Activated B cell treated with CpG ODN at 0.5 μM for 24 hours (primary cell): ENCODE data around the gene OMP. TPM values are rescaled to one million over a fixed set of nuclear protein-coding genes. Genes with fewer than 3 reads are reported as not detected.

Experiments
- ATAC-seq: fragments of 200-7000 bp; cut with Tn5 transposase; one replicate; pipeline ENCODE4 v1.10.0; 2021; ENCODE audit warnings: low read depth, mild to moderate bottlenecking, moderate library complexity
- CTCF ChIA-PET: fragments of 350-600 bp; sonication (Branson Sonifier 250); formaldehyde crosslinking; loops from one replicate; lab custom pipeline; 2021; ENCODE audit warnings: antibody characterized with exemption; lab: Charles Lee
- POLR2A ChIA-PET: fragments of 350-600 bp; sonication (Branson Sonifier 250); formaldehyde crosslinking; loops from one replicate; lab custom pipeline; 2021; ENCODE audit warnings: antibody characterized with exemption; lab: Charles Lee
- DNase-seq: peaks from one replicate; pipeline ENCODE4 v3.0.0; 2022
- H3K27ac Mint-ChIP-seq: one replicate; pipeline ENCODE4 v1.8.0; 2020; ENCODE audit warnings: mixed read lengths
- H3K27me3 Mint-ChIP-seq: one replicate; pipeline ENCODE4 v1.8.0; 2021; ENCODE audit warnings: mixed read lengths
- H3K36me3 Mint-ChIP-seq: one replicate; pipeline ENCODE4 v1.8.0; 2021; ENCODE audit warnings: low read depth, mixed read lengths
- H3K4me1 Mint-ChIP-seq: one replicate; pipeline ENCODE4 v1.8.0; 2021; ENCODE audit warnings: mixed read lengths
- H3K4me3 Mint-ChIP-seq: one replicate; pipeline ENCODE4 v1.8.0; 2020; ENCODE audit warnings: mild to moderate bottlenecking, mixed read lengths
- H3K9me3 Mint-ChIP-seq: one replicate; pipeline ENCODE4 v1.8.0; 2020; ENCODE audit warnings: mixed read lengths
- CTCF ChIP-seq: fragments of 200-600 bp; IDR thresholded peaks from one replicate; pipeline ENCODE4 v1.8.0; 2022; ENCODE audit warnings: antibody characterized with exemption, mild to moderate bottlenecking
- intact Hi-C: fragments of 100-400 bp; cut with micrococcal nuclease; formaldehyde crosslinking; loops from one replicate; pipeline ENCODE4 v1.15.1; 2024
- total RNA-seq: library from RNA; stranded (reverse); gene quantifications from 2 replicates; pipeline ENCODE4 v1.2.3, GENCODE V29; 2022

The OMP gene
- total RNA-seq, 1 donor from 2014 or later: not detected

GRCh38 chr11:77086521-77087472 lies 15.8 kb upstream of the OMP start:
- H3K9me3 Mint-ChIP-seq: no peaks in the 10 kb centered on the region
- no peak for DNase-seq
- peaks cover 7% of the 10 kb centered on the region for H3K4me1 Mint-ChIP-seq
- no peaks in the 10 kb centered on the region for H3K36me3 Mint-ChIP-seq
- CTCF ChIA-PET: no interaction called here
- no peak for ATAC-seq
- no peak for TF ChIP-seq CTCF
- H3K27ac Mint-ChIP-seq: no peak overlapping the region
- POLR2A ChIA-PET: no interaction called here
- H3K27me3 Mint-ChIP-seq: no peaks in the 10 kb centered on the region
- intact Hi-C loops: no loop called here
- H3K4me3 Mint-ChIP-seq: no peak overlapping the region

- DNase-seq (no peak), ATAC-seq (no peak)
- H3K9me3 Mint-ChIP-seq: no peaks in the 10 kb centered on the region
- peaks cover 2% of the 10 kb centered on the region for H3K4me1 Mint-ChIP-seq
- CTCF ChIA-PET: no interaction called here
- POLR2A ChIA-PET: no interaction called here
- TF ChIP-seq CTCF: no peak
- no peak overlapping the region for H3K27ac Mint-ChIP-seq
- no peaks in the 10 kb centered on the region for H3K27me3 Mint-ChIP-seq
- intact Hi-C loops: no loop called here
- no peak overlapping the region for H3K4me3 Mint-ChIP-seq
- H3K36me3 Mint-ChIP-seq: no peaks in the 10 kb centered on the region
These were observed 14.9 kb upstream of the OMP start for GRCh38 chr11:77087723-77088225.

- ATAC-seq: no peak
- Mint-ChIP-seq H3K4me1 (no peaks in the 10 kb centered on the region), H3K27ac (no peak overlapping the region), H3K9me3 (no peaks in the 10 kb centered on the region), H3K36me3 (no peaks in the 10 kb centered on the region), H3K27me3 (no peaks in the 10 kb centered on the region), H3K4me3 (no peak overlapping the region)
- intact Hi-C loops: no loop called here
- TF ChIP-seq CTCF: no peak
- POLR2A ChIA-PET: no interaction called here
- CTCF ChIA-PET: interaction anchor here (5.2 kb wide), 1 partner anchor 169 kb away, joined by 52 read pairs; no protein-coding TSS in a partner anchor
- DNase-seq: no peak
These were observed 14.2 kb upstream of the OMP start for GRCh38 chr11:77088236-77089003.

GRCh38 chr11:77089004-77089545 lies 13.6 kb upstream of the OMP start:
- DNase-seq (no peak), ATAC-seq (no peak)
- no peak for TF ChIP-seq CTCF
- Mint-ChIP-seq H3K4me1 (no peaks in the 10 kb centered on the region), H3K36me3 (no peaks in the 10 kb centered on the region), H3K9me3 (no peaks in the 10 kb centered on the region), H3K27me3 (no peaks in the 10 kb centered on the region), H3K27ac (no peak overlapping the region), H3K4me3 (no peak overlapping the region)
- intact Hi-C loops: no loop called here
- CTCF ChIA-PET: interaction anchor here (5.2 kb wide), 1 partner anchor 169 kb away, joined by 52 read pairs; no protein-coding TSS in a partner anchor
- POLR2A ChIA-PET: no interaction called here
